ENCODE results near the gene KCNN1.

KCNN1 gene

DNA sequence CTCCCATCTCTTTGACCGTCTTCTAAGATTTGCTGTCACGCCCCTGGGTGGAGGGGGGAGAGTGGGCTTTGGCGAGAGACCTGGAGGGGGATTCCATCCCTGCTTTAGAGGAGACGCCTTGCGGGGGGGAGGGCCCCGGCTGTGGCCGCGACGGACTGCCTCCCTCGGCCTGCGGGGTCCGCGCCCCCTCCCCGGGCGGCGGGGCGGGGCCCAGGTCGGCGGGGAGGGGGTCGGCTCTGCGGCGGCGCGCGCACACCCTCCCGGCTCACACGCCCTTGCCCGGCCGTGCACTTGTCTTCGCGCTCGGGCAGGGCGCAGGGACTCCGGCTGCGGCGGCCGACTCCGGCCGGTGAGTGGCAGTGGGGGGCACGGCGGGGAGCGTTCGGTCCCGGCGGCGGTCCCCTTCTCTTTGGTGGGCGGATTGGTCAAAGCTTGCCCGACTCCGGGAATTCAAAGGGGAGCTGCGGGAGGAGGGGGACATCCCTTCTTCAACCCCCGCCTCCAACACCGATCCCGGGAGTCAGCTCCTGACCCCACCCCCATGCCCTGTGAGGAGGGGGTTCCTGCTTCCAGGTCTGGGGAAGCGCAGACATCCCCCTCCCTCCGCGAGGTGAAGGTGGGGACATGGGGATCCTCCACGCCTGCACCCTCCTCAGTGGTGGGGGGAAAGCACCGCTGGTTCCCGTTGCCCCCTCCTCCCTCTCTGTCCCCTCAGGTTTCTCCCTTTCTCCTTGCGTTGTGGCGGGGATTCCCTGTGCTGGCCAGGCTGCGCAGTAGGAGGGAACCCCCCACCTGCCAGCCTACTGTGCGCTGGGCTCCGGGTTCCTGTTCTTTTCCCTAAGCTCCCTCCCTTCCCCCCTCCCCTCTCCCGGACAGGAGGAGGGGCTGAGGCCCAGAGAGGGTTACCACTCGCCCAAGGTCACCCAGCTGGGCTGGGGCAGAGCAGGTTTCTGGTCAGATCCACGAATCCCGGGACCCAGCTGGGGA is 14.6 kb upstream of the KCNN1 start (continued):
- peak; percentile 36 for TF ChIP-seq ZBTB26 (tag by site-specific recombination; optimal IDR thresholded peaks at IDR 0.05)
- TF ChIP-seq KLF9 (tag by site-specific recombination; IDR thresholded peaks at IDR 0.05; ENCODE audit: low read depth), result peak; percentile 44; the same call in 1 of the 2 replicates
- peak; percentile 32; the same call in 1 of the 2 replicates for TF ChIP-seq PRDM1 (tag by site-specific recombination; IDR thresholded peaks at IDR 0.05)
- peak; percentile 60; the same call in 1 of the 2 replicates for TF ChIP-seq KLF1 (tag by site-specific recombination; IDR thresholded peaks at IDR 0.05)
- no peak for TF ChIP-seq ZSCAN16 (tag by site-specific recombination; IDR thresholded peaks at IDR 0.05)
- TF ChIP-seq EGR2 (tag by site-specific recombination; IDR thresholded peaks at IDR 0.05; ENCODE audit: low read depth), result 0 out of 2 replicates have a peak, but pooled peaks have one; percentile 4
- TF ChIP-seq ZNF768 (tag by site-specific recombination; IDR thresholded peaks at IDR 0.05), result peak; percentile 93; the same call in 1 of the 2 replicates
- peak; percentile 72 for TF ChIP-seq ZIC2 (tag by site-specific recombination; IDR thresholded peaks at IDR 0.05)
- 0 out of 2 replicates have a peak, but pooled peaks have one; percentile 10 for TF ChIP-seq ZBTB17 (tag by site-specific recombination; IDR thresholded peaks at IDR 0.05)

GRCh38 chr19:17953316-17953801 is 13.5 kb upstream of the KCNN1 start:
- CTCF ChIA-PET, result interaction anchor here (0.5 to 2.9 kb wide), 5 partner anchors 15 to 50 kb away, joined by 4 to 12 read pairs (median 4); partner anchors contain the start of gene CCDC124
- Histone ChIP-seq H3K36me3 (ENCODE audit: control insufficient read depth in 2 of 2, insufficient read depth in 1 of 2, low read length in 2 of 2) (no peaks in the 10 kb centered on the region), H3K4me3 (ENCODE audit: low read depth, low read length) (no peak overlapping the region), H3K4me1 (ENCODE audit: control insufficient read depth, insufficient read depth, low read length) (peaks cover 6% of the 10 kb centered on the region; the same call in 1 of the 2 replicates), H3K9me3 (ENCODE audit: control insufficient read depth, insufficient read depth, low read depth, low read length) (no peaks in the 10 kb centered on the region), H3K27ac (ENCODE audit: extremely low read depth, low read depth, low read length) (no peak overlapping the region)
- POLR2A ChIA-PET, result interaction anchor here (0.8 kb wide), 1 partner anchor 20 kb away, joined by 3 read pairs; the partner anchor contains the start of gene CCDC124
- no peak for TF ChIP-seq KLF8 (tag by site-specific recombination; IDR thresholded peaks at IDR 0.05)
- TF ChIP-seq ZNF184 (tag by site-specific recombination; IDR thresholded peaks at IDR 0.05), result no peak
- no peak for TF ChIP-seq ZIC2 (tag by site-specific recombination; IDR thresholded peaks at IDR 0.05)
- no peak for TF ChIP-seq ZNF600 (tag by site-specific recombination; IDR thresholded peaks at IDR 0.05)
- no peak for TF ChIP-seq ZNF843 (tag by site-specific recombination; IDR thresholded peaks at IDR 0.05)
- TF ChIP-seq, protein P1, sequence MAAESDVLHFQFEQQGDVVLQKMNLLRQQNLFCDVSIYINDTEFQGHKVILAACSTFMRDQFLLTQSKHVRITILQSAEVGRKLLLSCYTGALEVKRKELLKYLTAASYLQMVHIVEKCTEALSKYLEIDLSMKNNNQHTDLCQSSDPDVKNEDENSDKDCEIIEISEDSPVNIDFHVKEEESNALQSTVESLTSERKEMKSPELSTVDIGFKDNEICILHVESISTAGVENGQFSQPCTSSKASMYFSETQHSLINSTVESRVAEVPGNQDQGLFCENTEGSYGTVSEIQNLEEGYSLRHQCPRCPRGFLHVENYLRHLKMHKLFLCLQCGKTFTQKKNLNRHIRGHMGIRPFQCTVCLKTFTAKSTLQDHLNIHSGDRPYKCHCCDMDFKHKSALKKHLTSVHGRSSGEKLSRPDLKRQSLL (tag by site-specific recombination; IDR thresholded peaks at IDR 0.05), result no peak

GRCh38 chr19:17953869-17954268 is 13.0 kb upstream of the KCNN1 start:
- H3K9me3 ChIP-seq (ENCODE audit: control insufficient read depth, insufficient read depth, low read depth, low read length), result no peaks in the 10 kb centered on the region
- no peak overlapping the region for H3K4me3 ChIP-seq (ENCODE audit: low read depth, low read length)
- ChIA-PET POLR2A (interaction anchor here (0.8 kb wide), 1 partner anchor 21 kb away, joined by 3 read pairs; the partner anchor contains the start of gene CCDC124), CTCF (interaction anchor here (0.5 to 2.9 kb wide), 4 partner anchors 15 to 50 kb away, joined by 4 to 12 read pairs (median 4); partner anchors contain the start of gene CCDC124)
- H3K27ac ChIP-seq (ENCODE audit: extremely low read depth, low read depth, low read length), result no peak overlapping the region
- no peaks in the 10 kb centered on the region for H3K36me3 ChIP-seq (ENCODE audit: control insufficient read depth in 2 of 2, insufficient read depth in 1 of 2, low read length in 2 of 2)
- peaks cover 6% of the 10 kb centered on the region; the same call in 1 of the 2 replicates for H3K4me1 ChIP-seq (ENCODE audit: control insufficient read depth, insufficient read depth, low read length)
- TF ChIP-seq ZNF16 (tag by site-specific recombination; IDR thresholded peaks at IDR 0.05; ENCODE audit: low read depth) (no peak), ZNF341 (tag by site-specific recombination; IDR thresholded peaks at IDR 0.05; ENCODE audit: low read depth) (peak; percentile 69; the same call in 1 of the 2 replicates), ZNF19 (tag by site-specific recombination; IDR thresholded peaks at IDR 0.05; ENCODE audit: low read depth) (no peak), TSHZ1 (tag by site-specific recombination; IDR thresholded peaks at IDR 0.05; ENCODE audit: borderline replicate concordance) (no peak), BCL11B (tag by site-specific recombination; IDR thresholded peaks at IDR 0.05; ENCODE audit: low read depth) (no peak), GLIS1 (tag by site-specific recombination; IDR thresholded peaks at IDR 0.05) (no peak)
- TF ChIP-seq, protein P2, sequence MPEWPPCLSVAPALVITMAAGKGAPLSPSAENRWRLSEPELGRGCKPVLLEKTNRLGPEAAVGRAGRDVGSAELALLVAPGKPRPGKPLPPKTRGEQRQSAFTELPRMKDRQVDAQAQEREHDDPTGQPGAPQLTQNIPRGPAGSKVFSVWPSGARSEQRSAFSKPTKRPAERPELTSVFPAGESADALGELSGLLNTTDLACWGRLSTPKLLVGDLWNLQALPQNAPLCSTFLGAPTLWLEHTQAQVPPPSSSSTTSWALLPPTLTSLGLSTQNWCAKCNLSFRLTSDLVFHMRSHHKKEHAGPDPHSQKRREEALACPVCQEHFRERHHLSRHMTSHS (tag by site-specific recombination; IDR thresholded peaks at IDR 0.05), result no peak
- TF ChIP-seq, protein P3, sequence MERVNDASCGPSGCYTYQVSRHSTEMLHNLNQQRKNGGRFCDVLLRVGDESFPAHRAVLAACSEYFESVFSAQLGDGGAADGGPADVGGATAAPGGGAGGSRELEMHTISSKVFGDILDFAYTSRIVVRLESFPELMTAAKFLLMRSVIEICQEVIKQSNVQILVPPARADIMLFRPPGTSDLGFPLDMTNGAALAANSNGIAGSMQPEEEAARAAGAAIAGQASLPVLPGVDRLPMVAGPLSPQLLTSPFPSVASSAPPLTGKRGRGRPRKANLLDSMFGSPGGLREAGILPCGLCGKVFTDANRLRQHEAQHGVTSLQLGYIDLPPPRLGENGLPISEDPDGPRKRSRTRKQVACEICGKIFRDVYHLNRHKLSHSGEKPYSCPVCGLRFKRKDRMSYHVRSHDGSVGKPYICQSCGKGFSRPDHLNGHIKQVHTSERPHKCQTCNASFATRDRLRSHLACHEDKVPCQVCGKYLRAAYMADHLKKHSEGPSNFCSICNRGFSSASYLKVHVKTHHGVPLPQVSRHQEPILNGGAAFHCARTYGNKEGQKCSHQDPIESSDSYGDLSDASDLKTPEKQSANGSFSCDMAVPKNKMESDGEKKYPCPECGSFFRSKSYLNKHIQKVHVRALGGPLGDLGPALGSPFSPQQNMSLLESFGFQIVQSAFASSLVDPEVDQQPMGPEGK (tag by site-specific recombination; IDR thresholded peaks at IDR 0.05), result 0 out of 2 replicates have a peak, but pooled peaks have one; percentile 32

All from HEK293 (cell line).